Endothelial cell (in vitro differentiated cells): ENCODE data around the gene MUC13. TPM values are rescaled to one million over a fixed set of nuclear protein-coding genes. Genes with fewer than 3 reads are reported as not detected.

Experiments
- DNase-seq: peaks from one replicate; pipeline ENCODE4 v3.0.0; 2021; ENCODE audit warnings: low spot score
- H3K27ac Mint-ChIP-seq: one replicate; pipeline ENCODE4 v1.8.0; 2021; ENCODE audit warnings: mixed read lengths, inconsistent platforms; ENCODE audit not compliant: unreplicated experiment
- H3K27me3 Mint-ChIP-seq: one replicate; pipeline ENCODE4 v1.8.0; 2021; ENCODE audit warnings: mild to moderate bottlenecking, moderate library complexity, mixed read lengths, inconsistent platforms; ENCODE audit not compliant: unreplicated experiment
- H3K36me3 Mint-ChIP-seq: one replicate; pipeline ENCODE4 v1.8.0; 2021; ENCODE audit warnings: mild to moderate bottlenecking, low read depth, mixed read lengths, inconsistent platforms; ENCODE audit not compliant: unreplicated experiment
- H3K4me1 Mint-ChIP-seq: one replicate; pipeline ENCODE4 v1.8.0; 2021; ENCODE audit warnings: mild to moderate bottlenecking, mixed read lengths, inconsistent platforms; ENCODE audit not compliant: unreplicated experiment
- H3K4me3 Mint-ChIP-seq: one replicate; pipeline ENCODE4 v1.8.0; 2021; ENCODE audit warnings: mild to moderate bottlenecking, mixed read lengths, inconsistent platforms; ENCODE audit not compliant: unreplicated experiment
- H3K9me3 Mint-ChIP-seq: one replicate; pipeline ENCODE4 v1.8.0; 2021; ENCODE audit warnings: mixed read lengths, inconsistent platforms; ENCODE audit not compliant: unreplicated experiment
- total RNA-seq: library from RNA; stranded (reverse); fragmentation: NEBNext Ultra II Directional; extraction: Animal tissue kit (Norgen Biotek cat#: 25700); gene quantifications from one replicate; pipeline ENCODE4 v1.2.1, GENCODE V29; 2021; ENCODE audit not compliant: unreplicated experiment
- TF ChIP-seq, protein P1 (sequence below): fragments of 200-600 bp; sonication (generic); IDR thresholded peaks from one replicate; pipeline ENCODE4 v1.5.0; 2021; ENCODE audit warnings: antibody characterized with exemption; ENCODE audit not compliant: unreplicated experiment

Gene MUC13
- total RNA-seq, 1 donor from 2014 or later = not detected

DNA sequence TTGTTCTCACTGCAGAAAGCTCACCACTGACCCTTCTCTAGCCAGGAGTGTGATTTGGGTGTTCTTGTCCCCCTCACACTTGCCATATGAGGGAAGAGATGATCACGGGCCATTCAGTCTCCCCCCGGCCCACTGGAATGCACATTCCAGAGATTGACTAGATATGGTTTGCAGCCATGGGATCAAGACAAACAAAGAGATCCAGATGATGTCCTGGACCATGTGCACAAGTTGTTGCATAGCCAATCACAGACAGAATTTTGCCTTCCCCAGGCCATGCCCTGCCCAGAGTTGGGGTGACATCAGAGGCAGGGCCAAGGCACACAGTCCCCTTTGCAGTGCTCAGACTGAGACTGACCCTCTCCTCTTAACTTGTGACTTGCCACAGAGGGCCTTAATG is 14.8 kb downstream of the MUC13 start:
- H3K27me3 Mint-ChIP-seq = peaks cover 3% of the 10 kb centered on the region
- TF ChIP-seq, protein P1, sequence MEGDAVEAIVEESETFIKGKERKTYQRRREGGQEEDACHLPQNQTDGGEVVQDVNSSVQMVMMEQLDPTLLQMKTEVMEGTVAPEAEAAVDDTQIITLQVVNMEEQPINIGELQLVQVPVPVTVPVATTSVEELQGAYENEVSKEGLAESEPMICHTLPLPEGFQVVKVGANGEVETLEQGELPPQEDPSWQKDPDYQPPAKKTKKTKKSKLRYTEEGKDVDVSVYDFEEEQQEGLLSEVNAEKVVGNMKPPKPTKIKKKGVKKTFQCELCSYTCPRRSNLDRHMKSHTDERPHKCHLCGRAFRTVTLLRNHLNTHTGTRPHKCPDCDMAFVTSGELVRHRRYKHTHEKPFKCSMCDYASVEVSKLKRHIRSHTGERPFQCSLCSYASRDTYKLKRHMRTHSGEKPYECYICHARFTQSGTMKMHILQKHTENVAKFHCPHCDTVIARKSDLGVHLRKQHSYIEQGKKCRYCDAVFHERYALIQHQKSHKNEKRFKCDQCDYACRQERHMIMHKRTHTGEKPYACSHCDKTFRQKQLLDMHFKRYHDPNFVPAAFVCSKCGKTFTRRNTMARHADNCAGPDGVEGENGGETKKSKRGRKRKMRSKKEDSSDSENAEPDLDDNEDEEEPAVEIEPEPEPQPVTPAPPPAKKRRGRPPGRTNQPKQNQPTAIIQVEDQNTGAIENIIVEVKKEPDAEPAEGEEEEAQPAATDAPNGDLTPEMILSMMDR = no peak
- H3K36me3 Mint-ChIP-seq = no peaks in the 10 kb centered on the region
- no peak overlapping the region for H3K4me3 Mint-ChIP-seq
- H3K27ac Mint-ChIP-seq = no peak overlapping the region
- H3K4me1 Mint-ChIP-seq = no peaks in the 10 kb centered on the region
- no peak for DNase-seq
- H3K9me3 Mint-ChIP-seq = no peaks in the 10 kb centered on the region

DNA sequence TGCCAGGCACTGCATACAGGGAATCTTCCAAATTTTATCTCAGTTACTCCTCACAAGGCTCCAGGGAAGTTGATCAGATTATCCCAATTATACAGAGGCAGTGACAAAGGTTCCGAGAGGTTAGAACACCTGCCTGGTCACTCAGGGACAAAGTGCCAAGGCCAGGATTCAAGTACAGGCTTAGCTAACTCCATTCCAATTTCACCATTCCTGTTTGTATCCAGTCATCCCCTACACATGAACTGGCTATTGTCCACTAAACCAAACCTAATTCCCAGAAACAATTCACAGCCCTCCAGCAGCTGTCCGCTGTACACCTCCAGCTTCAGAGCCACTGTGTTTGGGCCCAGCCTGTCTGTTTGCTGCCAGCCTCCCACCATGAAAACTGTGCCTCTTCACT is 16.0 kb downstream of the MUC13 start:
- Mint-ChIP-seq H3K9me3 (no peaks in the 10 kb centered on the region), H3K27me3 (peaks cover 2% of the 10 kb centered on the region), H3K36me3 (no peaks in the 10 kb centered on the region), H3K4me3 (no peak overlapping the region), H3K4me1 (no peaks in the 10 kb centered on the region), H3K27ac (no peak overlapping the region)
- TF ChIP-seq, protein P1 = no peak
- DNase-seq = no peak

DNA sequence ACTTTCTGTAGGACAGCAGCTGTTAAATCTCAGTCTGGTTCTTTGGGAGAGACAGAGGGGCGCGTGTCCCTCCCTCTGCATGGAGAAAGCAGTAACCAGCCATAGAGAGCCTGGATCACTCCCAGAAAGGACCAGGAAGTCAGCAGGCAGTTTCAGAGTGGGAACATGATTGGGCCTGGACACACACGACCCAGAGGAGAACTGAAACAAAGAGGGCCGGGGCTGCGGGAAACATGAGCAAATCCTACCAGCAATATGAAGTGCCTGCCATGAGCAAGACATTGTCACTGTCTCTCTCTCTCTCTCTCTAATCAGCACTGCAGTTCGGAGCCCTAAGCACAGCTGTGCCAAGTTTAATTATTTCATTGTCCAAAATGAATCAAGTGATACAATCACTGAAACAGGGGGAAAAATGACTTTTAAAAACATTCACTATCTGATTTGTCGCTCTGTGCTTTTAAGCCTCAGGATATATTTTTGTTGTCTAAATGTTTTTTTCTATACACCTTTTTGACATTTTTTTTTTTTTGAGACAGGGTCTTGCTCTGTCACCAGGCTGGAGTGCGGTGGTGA is 17.6 kb downstream of the MUC13 start:
- H3K9me3 Mint-ChIP-seq = no peaks in the 10 kb centered on the region
- no peak overlapping the region for H3K4me3 Mint-ChIP-seq
- H3K36me3 Mint-ChIP-seq = no peaks in the 10 kb centered on the region
- H3K4me1 Mint-ChIP-seq = peaks cover 3% of the 10 kb centered on the region
- DNase-seq = no peak
- H3K27me3 Mint-ChIP-seq = peaks cover 3% of the 10 kb centered on the region
- no peak overlapping the region for H3K27ac Mint-ChIP-seq
- TF ChIP-seq, protein P1 = no peak

DNA sequence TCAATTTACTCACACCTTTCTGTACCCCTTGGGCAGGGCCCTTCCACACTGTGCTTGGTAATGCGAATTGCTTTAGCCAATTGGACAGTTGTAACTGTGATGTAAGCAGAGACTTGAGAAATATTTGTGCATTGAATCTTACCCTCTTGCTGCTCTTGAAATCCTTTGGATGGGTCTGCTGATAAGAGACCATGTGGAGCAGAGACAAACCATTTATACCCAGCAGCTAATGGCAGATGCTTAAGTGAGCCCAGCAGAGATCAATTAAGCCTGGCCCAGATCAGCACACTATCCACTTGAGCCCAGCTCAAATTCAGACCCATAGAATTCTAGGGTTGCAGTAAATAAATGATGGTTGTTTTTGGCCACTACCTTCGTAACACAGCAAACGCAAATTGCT is 19.3 kb downstream of the MUC13 start:
- TF ChIP-seq, protein P1 = no peak
- Mint-ChIP-seq H3K4me1 (peaks cover 3% of the 10 kb centered on the region), H3K4me3 (no peak overlapping the region), H3K27ac (no peak overlapping the region), H3K36me3 (no peaks in the 10 kb centered on the region), H3K27me3 (peaks cover 3% of the 10 kb centered on the region), H3K9me3 (no peaks in the 10 kb centered on the region)
- DNase-seq = no peak

DNA sequence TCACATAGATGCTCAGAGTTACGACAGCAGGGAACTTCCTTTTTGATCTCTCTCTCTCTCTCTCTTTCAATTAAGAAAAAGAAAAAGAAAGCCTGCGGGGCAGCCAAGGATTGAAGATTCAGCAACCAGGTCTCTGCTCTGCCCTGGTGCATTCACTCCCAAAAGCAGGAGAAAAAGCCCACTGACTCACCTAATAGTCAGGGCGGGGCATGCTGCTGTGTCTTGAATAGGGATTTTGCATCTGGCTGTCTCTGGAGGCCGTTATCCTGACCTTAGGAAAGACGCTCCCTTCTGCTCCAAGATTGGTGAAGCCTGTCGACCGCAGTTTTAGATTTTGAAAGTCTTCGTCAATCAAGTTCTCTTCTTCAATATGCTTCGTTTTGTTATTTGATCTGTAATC is 26.6 kb downstream of the MUC13 start:
- Mint-ChIP-seq H3K27ac (no peak overlapping the region), H3K9me3 (no peaks in the 10 kb centered on the region), H3K4me1 (peaks cover 3% of the 10 kb centered on the region), H3K36me3 (no peaks in the 10 kb centered on the region), H3K4me3 (no peak overlapping the region), H3K27me3 (peaks cover 2% of the 10 kb centered on the region)
- TF ChIP-seq, protein P1 = no peak
- DNase-seq = no peak
